Mesenchymal stem cell (in vitro differentiated cells and primary cell): ENCODE results near the gene B3GLCT.
"Not testable (repeated sequence)": the region's sequence is repeated elsewhere in the genome, so short reads cannot be mapped to it uniquely, and the experiment has no call there.

Experiments used
- DNase-seq: peaks from one replicate; pipeline ENCODE4 v3.0.0-alpha.2; 2013
- H2AFZ ChIP-seq: one replicate; pipeline ENCODE4 v1.6.1; 2013; ENCODE audit warnings: low read depth, mild to moderate bottlenecking, control low read depth, inconsistent platforms, low read length, moderate library complexity
- H2AK5ac ChIP-seq: 2 replicates; pipeline ENCODE4 v1.6.1; 2013; ENCODE audit warnings: low read length, moderate library complexity, mild to moderate bottlenecking, inconsistent platforms; ENCODE audit not compliant: severe bottlenecking
- H2BK120ac ChIP-seq: one replicate; pipeline ENCODE4 v1.6.1; 2013; ENCODE audit warnings: low read depth, mild to moderate bottlenecking, inconsistent platforms, low read length, moderate library complexity
- H2BK12ac ChIP-seq, 2 experiments: one replicate each; pipeline ENCODE4 v1.6.1; 2013; ENCODE audit warnings: inconsistent platforms in 2 of 2, low read length in 2 of 2, mild to moderate bottlenecking in 2 of 2, moderate library complexity in 2 of 2, control low read depth in 1 of 2
- H2BK15ac ChIP-seq: one replicate; pipeline ENCODE4 v1.6.1; 2013; ENCODE audit warnings: mild to moderate bottlenecking, low read depth, inconsistent platforms; ENCODE audit not compliant: poor library complexity, severe bottlenecking
- H2BK5ac ChIP-seq: 2 replicates; pipeline ENCODE4 v1.6.1; 2013; ENCODE audit warnings: low read depth, mild to moderate bottlenecking, low read length, control low read depth, inconsistent platforms; ENCODE audit not compliant: poor library complexity, severe bottlenecking
- H3K14ac ChIP-seq, 2 experiments: one replicate each; pipeline ENCODE4 v1.6.1; 2013; ENCODE audit warnings: inconsistent platforms in 2 of 2, low read length in 2 of 2, control low read depth in 1 of 2, mild to moderate bottlenecking in 1 of 2, moderate library complexity in 1 of 2
- H3K18ac ChIP-seq, 2 experiments: one replicate each; pipeline ENCODE4 v1.6.1; 2013; ENCODE audit warnings: inconsistent platforms in 2 of 2, low read length in 2 of 2, control low read depth in 1 of 2, low read depth in 1 of 2, mild to moderate bottlenecking in 1 of 2
- H3K23ac ChIP-seq, 2 experiments: one replicate each; pipeline ENCODE4 v1.6.1; 2013; ENCODE audit warnings: inconsistent platforms in 2 of 2, low read length in 2 of 2, mild to moderate bottlenecking in 2 of 2, moderate library complexity in 2 of 2, control low read depth in 1 of 2
- H3K27ac ChIP-seq: 2 replicates; pipeline ENCODE4 v1.5.1; 2013; ENCODE audit warnings: mild to moderate bottlenecking, moderate library complexity, low read length, control low read depth, inconsistent platforms; ENCODE audit not compliant: poor library complexity, severe bottlenecking
- H3K27me3 ChIP-seq, 2 experiments: 2 replicates each; pipeline versions ENCODE4 v1.6.1 to v1.7.0; 2013; ENCODE audit warnings: low read length in 2 of 2, mild to moderate bottlenecking in 2 of 2, moderate library complexity in 2 of 2, control low read depth in 1 of 2, inconsistent platforms in 1 of 2; ENCODE audit not compliant: control insufficient read depth in 1 of 2, insufficient read depth in 1 of 2
- H3K36me3 ChIP-seq, 2 experiments: 2 replicates each; pipeline versions ENCODE4 v1.6.1 to v1.7.0; 2013; ENCODE audit warnings: low read length in 2 of 2, control low read depth in 1 of 2, inconsistent platforms in 1 of 2, low read depth in 1 of 2, mild to moderate bottlenecking in 1 of 2; ENCODE audit not compliant: insufficient read depth in 2 of 2, control insufficient read depth in 1 of 2
- H3K4ac ChIP-seq, 2 experiments: one replicate each; pipeline ENCODE4 v1.6.1; 2013; ENCODE audit warnings: inconsistent platforms in 2 of 2, low read length in 2 of 2, mild to moderate bottlenecking in 2 of 2, moderate library complexity in 2 of 2, control low read depth in 1 of 2, low read depth in 1 of 2
- H3K4me1 ChIP-seq: 2 replicates; pipeline ENCODE4 v1.6.1; 2013; ENCODE audit warnings: low read depth, low read length, control low read depth; ENCODE audit not compliant: control insufficient read depth, insufficient read depth
- H3K4me2 ChIP-seq: 2 replicates; pipeline ENCODE4 v1.6.1; 2013; ENCODE audit warnings: low read length, mild to moderate bottlenecking, inconsistent platforms; ENCODE audit not compliant: poor library complexity, severe bottlenecking
- H3K4me3 ChIP-seq, 2 experiments: 2 replicates each; pipeline versions ENCODE4 v1.5.1 to v1.7.0; 2013; ENCODE audit warnings: low read length in 2 of 2, mild to moderate bottlenecking in 2 of 2, control low read depth in 1 of 2, low read depth in 1 of 2; ENCODE audit not compliant: insufficient read depth in 1 of 2
- H3K79me1 ChIP-seq: replicated peaks from 2 replicates; pipeline ENCODE4 v1.6.1; 2013; ENCODE audit warnings: mild to moderate bottlenecking, control low read depth, low read length, inconsistent platforms; ENCODE audit not compliant: poor library complexity, severe bottlenecking
- H3K9ac ChIP-seq: 2 replicates; pipeline ENCODE4 v1.7.0; 2013; ENCODE audit warnings: mild to moderate bottlenecking, low read length, moderate library complexity
- H3K9me3 ChIP-seq: 2 replicates; pipeline ENCODE4 v1.7.0; 2013; ENCODE audit warnings: mild to moderate bottlenecking, low read length; ENCODE audit not compliant: control insufficient read depth
- H4K8ac ChIP-seq: one replicate; pipeline ENCODE4 v1.6.1; 2013; ENCODE audit warnings: inconsistent platforms, mild to moderate bottlenecking, low read length, moderate library complexity
- H4K91ac ChIP-seq: one replicate; pipeline ENCODE4 v1.6.1; 2013; ENCODE audit warnings: mild to moderate bottlenecking, low read length, inconsistent platforms
- WGBS: methylation state at CpG from one replicate; pipeline ENCODE4 v1.1.7; 2013; ENCODE audit warnings: mixed read lengths; 5-methylcytosine and 5-hydroxymethylcytosine counted together

B3GLCT gene

GRCh38 chr13:31213651-31214289 is 14.0 kb downstream of the B3GLCT start:
- Histone ChIP-seq H2BK120ac (no peak overlapping the region), H3K4ac (no peak overlapping the region), H2BK15ac (no peak overlapping the region), H3K4me2 (no peak overlapping the region), H2AFZ (no peak overlapping the region), H3K36me3 (no peaks in the 10 kb centered on the region), H3K27ac (no peak overlapping the region), H3K4me1 (peaks cover 9% of the 10 kb centered on the region), H3K9me3 (no peaks in the 10 kb centered on the region), H3K4me3 (no peak overlapping the region), H4K8ac (no peak overlapping the region), H3K9ac (no peak overlapping the region), H3K14ac (no peak overlapping the region), H4K91ac (no peak overlapping the region), H3K18ac (no peak overlapping the region), H2BK5ac (no peak overlapping the region), H2AK5ac (no peak overlapping the region), H3K27me3 (no peaks in the 10 kb centered on the region), H3K23ac (no peak overlapping the region), H2BK12ac (no peak overlapping the region), H3K79me1 (peaks cover 18% of the 10 kb centered on the region)
- 75% methylated on average over 1 of the region's 2 CpGs for WGBS
- DNase-seq = no peak

- no peak overlapping the region for H2AFZ ChIP-seq
- H2BK120ac ChIP-seq = no peak overlapping the region
- no peak overlapping the region for H3K9ac ChIP-seq
- no peak overlapping the region for H3K4me3 ChIP-seq
- no peak overlapping the region for H3K4ac ChIP-seq
- no peak overlapping the region for H2BK5ac ChIP-seq
- H3K27me3 ChIP-seq = no peaks in the 10 kb centered on the region
- H3K4me2 ChIP-seq = no peak overlapping the region
- no peak overlapping the region for H2BK15ac ChIP-seq
- H3K14ac ChIP-seq = no peak overlapping the region
- H2BK12ac ChIP-seq = no peak overlapping the region
- no peak overlapping the region for H3K27ac ChIP-seq
- H3K4me1 ChIP-seq = peaks cover 2% of the 10 kb centered on the region
- no peak overlapping the region for H4K91ac ChIP-seq
- no CpG with 5 or more reads among the region's 1 CpG for WGBS
- no peak for DNase-seq
- H3K79me1 ChIP-seq = peaks cover 14% of the 10 kb centered on the region
- H3K23ac ChIP-seq = no peak overlapping the region
- H3K36me3 ChIP-seq = no peaks in the 10 kb centered on the region
- no peak overlapping the region for H3K18ac ChIP-seq
- no peak overlapping the region for H4K8ac ChIP-seq
- H3K9me3 ChIP-seq = no peaks in the 10 kb centered on the region
- no peak overlapping the region for H2AK5ac ChIP-seq
These were observed 14.7 kb downstream of the B3GLCT start for GRCh38 chr13:31214435-31214834.

- not testable (repeated sequence) for H2AFZ ChIP-seq, H3K4me2 ChIP-seq, H2BK12ac ChIP-seq, H3K23ac ChIP-seq, H2AK5ac ChIP-seq, H3K27ac ChIP-seq, H3K79me1 ChIP-seq, H3K4me3 ChIP-seq, H3K36me3 ChIP-seq, H2BK15ac ChIP-seq, H3K9me3 ChIP-seq, H3K27me3 ChIP-seq, H3K14ac ChIP-seq, H4K91ac ChIP-seq, H3K4ac ChIP-seq, H3K9ac ChIP-seq, H2BK5ac ChIP-seq, H3K4me1 ChIP-seq, H4K8ac ChIP-seq, DNase-seq, H3K18ac ChIP-seq, H2BK120ac ChIP-seq
- WGBS = 97% methylated on average over 2 of the region's 2 CpGs
These were observed 17.1 kb downstream of the B3GLCT start for GRCh38 chr13:31216916-31217315.

GRCh38 chr13:31219909-31220598 is 20.3 kb downstream of the B3GLCT start:
- H4K8ac ChIP-seq = no peak overlapping the region
- 100% methylated on average over 3 of the region's 4 CpGs for WGBS

More at GRCh38 chr13:31219909-31220598, 20.3 kb downstream of the B3GLCT start:
- H3K4ac ChIP-seq = no peak overlapping the region
- no peak overlapping the region for H3K18ac ChIP-seq
- no peak overlapping the region for H2BK12ac ChIP-seq
- no peak overlapping the region for H2BK15ac ChIP-seq
- no peak overlapping the region for H3K4me3 ChIP-seq
- no peaks in the 10 kb centered on the region for H3K27me3 ChIP-seq
- H2BK120ac ChIP-seq = no peak overlapping the region
- peaks cover 1% of the 10 kb centered on the region for H3K4me1 ChIP-seq
- H2AFZ ChIP-seq = no peak overlapping the region
- no peak overlapping the region for H3K9ac ChIP-seq
- no peak overlapping the region for H2AK5ac ChIP-seq
- no peak overlapping the region for H3K4me2 ChIP-seq
- H3K36me3 ChIP-seq = no peaks in the 10 kb centered on the region
- H3K23ac ChIP-seq = no peak overlapping the region
- no peak overlapping the region for H3K27ac ChIP-seq
- no peak for DNase-seq
- no peaks in the 10 kb centered on the region for H3K9me3 ChIP-seq
- H2BK5ac ChIP-seq = no peak overlapping the region
- no peak overlapping the region for H3K14ac ChIP-seq
- peaks cover 3% of the 10 kb centered on the region for H3K79me1 ChIP-seq
- no peak overlapping the region for H4K91ac ChIP-seq
